Right lobe of liver (tissue), 6 donors: ENCODE measurements around the gene VRK1. TPM values are rescaled to one million over a fixed set of nuclear protein-coding genes. Genes with fewer than 3 reads are reported as not detected.

Source experiments
- ATAC-seq, 4 donors: fragments of 200-7000 bp; cut with Tn5 transposase; one replicate each; pipeline ENCODE4 v1.9.1; 2020; ENCODE audit warnings: mild to moderate bottlenecking in 4 of 4, moderate library complexity in 4 of 4
- DNase-seq, 3 donors: peaks; one replicate each; pipeline ENCODE4 v3.0.0-alpha.2; 2020
- H3K27ac ChIP-seq, 3 donors: fragments of 200-600 bp; one replicate each; pipeline ENCODE4 v1.8.0; 2022
- H3K27me3 ChIP-seq, 2 donors: fragments of 200-600 bp; one replicate each; pipeline ENCODE4 v1.8.0; 2022
- H3K36me3 ChIP-seq, 4 donors: fragments of 200-600 bp; sonication (generic) in 1 of 4; one replicate each; pipeline versions ENCODE4 v1.5.1 to v1.8.0; 2017 to 2022; ENCODE audit warnings: control low read depth in 1 of 4
- H3K4me1 ChIP-seq, 4 donors: fragments of 200-600 bp; sonication (generic) in 1 of 4; one replicate each; pipeline versions ENCODE4 v1.5.1 to v1.8.0; 2017 to 2022; ENCODE audit warnings: control low read depth in 1 of 4
- H3K4me3 ChIP-seq, 3 donors: fragments of 200-600 bp; one replicate each; pipeline ENCODE4 v1.8.0; 2022
- H3K9me3 ChIP-seq, 4 donors: fragments of 200-600 bp; sonication (generic) in 1 of 4; one replicate each; pipeline versions ENCODE4 v1.5.1 to v1.8.0; 2017 to 2022; ENCODE audit warnings: control low read depth in 1 of 4
- POLR2A ChIP-seq: fragments of 450-650 bp; IDR thresholded peaks from one replicate; pipeline ENCODE4 v1.6.1; 2017; ENCODE audit warnings: antibody characterized with exemption, mild to moderate bottlenecking
- WGBS: methylation state at CpG from one replicate; pipeline ENCODE4 v1.1.6; 2018; ENCODE audit warnings: low coverage, low lambda C conversion rate; ENCODE audit not compliant: insufficient coverage; ENCODE audit errors: missing lambda C conversion rate; 5-methylcytosine and 5-hydroxymethylcytosine counted together
- intact Hi-C, 2 donors: fragments of 100-400 bp; cut with DNase I; formaldehyde crosslinking; loops; one replicate each; pipeline versions ENCODE4 v1.11.2 to v1.14.1; 2022
- total RNA-seq, 6 experiments: library from RNA; depleted of rRNA in 2 of 6; stranded (reverse); fragments of >200 nt in 2 of 6; fragmentation: NEBNext Ultra II Directional in 3 of 6; extraction: Animal tissue kit (Norgen Biotek cat#: 25700) in 3 of 6; gene quantifications; one replicate each; pipeline versions ENCODE4 v1.1.0 to v1.2.4, GENCODE V29; 2016 to 2023
- TF ChIP-seq, protein P1 (sequence below), 4 donors: fragments of 200-600 bp in 3 of 4; fragments of 450-650 bp in 1 of 4; IDR thresholded peaks; one replicate each; pipeline versions ENCODE4 v1.5.1 to v1.8.0; 2016 to 2022; ENCODE audit warnings: antibody characterized with exemption in 4 of 4, mild to moderate bottlenecking in 2 of 4
- donor health status: DM: no; HTN: yes; CAD: no.
- donor health status: DM: no; HTN: no; CAD: no.
- donor health status: DM: no; HTN: no; CAD: no.
- donor health status: DM: no; HTN: yes; CAD: no.
- donor health status: DM: no; HTN: yes; CAD: no.

The VRK1 gene
- total RNA-seq, 6 experiments from 2014 or later: 1.8 to 6.9 (median 3.8) TPM

GRCh38 chr14:96790706-96791105, 6.5 kb upstream of the VRK1 start:
- TF ChIP-seq POLR2A: no peak
- TF ChIP-seq, protein P1, sequence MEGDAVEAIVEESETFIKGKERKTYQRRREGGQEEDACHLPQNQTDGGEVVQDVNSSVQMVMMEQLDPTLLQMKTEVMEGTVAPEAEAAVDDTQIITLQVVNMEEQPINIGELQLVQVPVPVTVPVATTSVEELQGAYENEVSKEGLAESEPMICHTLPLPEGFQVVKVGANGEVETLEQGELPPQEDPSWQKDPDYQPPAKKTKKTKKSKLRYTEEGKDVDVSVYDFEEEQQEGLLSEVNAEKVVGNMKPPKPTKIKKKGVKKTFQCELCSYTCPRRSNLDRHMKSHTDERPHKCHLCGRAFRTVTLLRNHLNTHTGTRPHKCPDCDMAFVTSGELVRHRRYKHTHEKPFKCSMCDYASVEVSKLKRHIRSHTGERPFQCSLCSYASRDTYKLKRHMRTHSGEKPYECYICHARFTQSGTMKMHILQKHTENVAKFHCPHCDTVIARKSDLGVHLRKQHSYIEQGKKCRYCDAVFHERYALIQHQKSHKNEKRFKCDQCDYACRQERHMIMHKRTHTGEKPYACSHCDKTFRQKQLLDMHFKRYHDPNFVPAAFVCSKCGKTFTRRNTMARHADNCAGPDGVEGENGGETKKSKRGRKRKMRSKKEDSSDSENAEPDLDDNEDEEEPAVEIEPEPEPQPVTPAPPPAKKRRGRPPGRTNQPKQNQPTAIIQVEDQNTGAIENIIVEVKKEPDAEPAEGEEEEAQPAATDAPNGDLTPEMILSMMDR (IDR thresholded peaks at IDR 0.05): no peak
- no peaks in the 10 kb centered on the region for H3K4me1 ChIP-seq
- WGBS: 29% methylated on average over 1 of the region's 1 CpG

DNA sequence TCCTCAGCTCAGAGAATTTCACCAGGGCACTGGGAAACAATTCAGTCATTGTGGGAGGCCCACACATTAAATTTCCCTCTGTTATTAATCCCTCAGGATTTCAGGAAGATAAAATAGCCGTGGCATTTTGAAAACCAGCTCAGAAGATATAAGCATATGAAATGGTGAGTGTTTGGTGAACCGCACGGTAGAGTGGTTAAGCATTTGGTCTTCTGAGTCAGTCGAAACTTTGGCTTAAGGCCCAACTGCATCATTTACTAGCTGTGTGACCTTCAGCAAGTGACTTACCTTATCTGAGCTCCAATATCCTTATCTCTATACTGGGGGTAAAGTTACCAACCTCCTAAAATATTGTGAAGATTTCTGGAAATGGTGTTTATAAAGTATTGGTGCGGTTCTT, 5.2 kb upstream of the VRK1 start:
- Histone ChIP-seq H3K27ac (no peak overlapping the region), H3K9me3 (no peaks in the 10 kb centered on the region), H3K27me3 (no peaks in the 10 kb centered on the region), H3K4me1 (no peaks in the 10 kb centered on the region), H3K36me3 (no peaks in the 10 kb centered on the region), H3K4me3 (no peak overlapping the region)
- intact Hi-C loops: no loop called here
- ATAC-seq (no peak), DNase-seq (no peak)
- TF ChIP-seq POLR2A: no peak
- WGBS: 81% methylated on average over 5 of the region's 5 CpGs

More at GRCh38 chr14:96790706-96791105, 6.5 kb upstream of the VRK1 start:
- DNase-seq (no peak), ATAC-seq (no peak)
- Histone ChIP-seq H3K36me3 (no peaks in the 10 kb centered on the region), H3K9me3 (no peaks in the 10 kb centered on the region), H3K4me3 (no peak overlapping the region), H3K27ac (no peak overlapping the region), H3K27me3 (no peaks in the 10 kb centered on the region)
- intact Hi-C loops: no loop called here

GRCh38 chr14:96792591-96792990, 4.6 kb upstream of the VRK1 start:
- no peaks in the 10 kb centered on the region for H3K36me3 ChIP-seq
- ATAC-seq (no peak), DNase-seq (no peak)
- intact Hi-C loops: no loop called here
- no peak for TF ChIP-seq POLR2A
- TF ChIP-seq, protein P1 (IDR thresholded peaks at IDR 0.05): no peak
- H3K27ac ChIP-seq: no peak overlapping the region
- no peak overlapping the region for H3K4me3 ChIP-seq
- H3K9me3 ChIP-seq: no peaks in the 10 kb centered on the region
- H3K27me3 ChIP-seq: no peaks in the 10 kb centered on the region
- H3K4me1 ChIP-seq: no peaks in the 10 kb centered on the region
- 47% methylated on average over 7 of the region's 7 CpGs for WGBS

- no peaks in the 10 kb centered on the region for H3K9me3 ChIP-seq
- ATAC-seq: no peak
- TF ChIP-seq, protein P1 (IDR thresholded peaks at IDR 0.05): no peak
- TF ChIP-seq POLR2A: no peak
- no peaks in the 10 kb centered on the region for H3K27me3 ChIP-seq
- no peaks in the 10 kb centered on the region for H3K36me3 ChIP-seq
- H3K27ac ChIP-seq: no peak overlapping the region
- intact Hi-C loops: no loop called here
- peaks cover 0 to 7% (median 0%) of the 10 kb centered on the region in 4 donors for H3K4me1 ChIP-seq
- 27% methylated on average over 6 of the region's 6 CpGs for WGBS
- no peak for DNase-seq
- H3K4me3 ChIP-seq: no peak overlapping the region
Measured at GRCh38 chr14:96793547-96793946, 3.6 kb upstream of the VRK1 start.

DNA sequence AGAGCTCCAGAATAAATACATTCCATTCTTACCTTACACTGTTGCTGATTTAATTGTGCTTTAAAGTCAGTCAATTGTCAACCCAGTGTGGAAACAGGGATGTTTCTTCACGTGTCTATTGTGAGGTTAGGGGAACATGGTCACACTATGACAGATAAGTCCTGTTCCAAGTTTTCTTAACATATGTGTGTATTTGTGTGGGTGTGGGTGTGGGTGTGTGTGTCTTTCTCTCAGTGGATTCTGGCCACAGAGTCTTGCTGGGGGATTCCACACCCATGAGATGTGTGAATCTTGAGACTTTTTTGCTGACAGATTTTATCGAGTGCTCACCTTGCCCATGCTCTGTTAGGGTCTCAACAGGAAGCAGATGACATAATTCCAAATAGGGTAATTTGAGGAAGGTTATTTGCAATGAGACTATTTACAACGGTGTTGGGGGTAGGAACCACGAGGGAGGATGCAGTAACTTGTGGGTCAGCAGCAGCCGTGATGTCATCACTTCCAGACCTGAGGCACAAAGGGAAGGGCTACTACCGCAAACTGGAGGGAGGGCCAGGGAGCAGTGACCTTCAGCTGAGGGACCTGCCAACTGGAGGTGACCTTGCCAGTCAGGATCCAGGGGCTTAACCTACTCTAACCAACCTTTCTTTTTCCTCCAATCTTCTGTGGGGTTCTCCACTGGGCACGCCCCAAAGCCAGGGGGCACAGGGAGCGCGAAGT, 1.9 kb upstream of the VRK1 start:
- H3K4me1 ChIP-seq: peaks cover 0 to 7% (median 0%) of the 10 kb centered on the region in 4 donors
- WGBS: 42% methylated on average over 7 of the region's 9 CpGs
- no peak for TF ChIP-seq POLR2A
- TF ChIP-seq, protein P1 (IDR thresholded peaks at IDR 0.05): no peak
- DNase-seq (no peak), ATAC-seq (no peak)
- intact Hi-C loops: no loop called here
- H3K27ac ChIP-seq: no peak overlapping the region
- H3K4me3 ChIP-seq: no peak overlapping the region
- H3K9me3 ChIP-seq: no peaks in the 10 kb centered on the region
- H3K36me3 ChIP-seq: no peaks in the 10 kb centered on the region
- no peaks in the 10 kb centered on the region for H3K27me3 ChIP-seq
